ENCODE results near the gene SLC35B2.
A peak's percentile ranks its signal among the peaks of the same experiment; 100 is the strongest.

GRCh38 chr6:44254191-44255104 is 2.9 kb downstream of the SLC35B2 start:
- peak; percentile 27; the same call in 1 of the 2 replicates for TF ChIP-seq ELF1 (IDR thresholded peaks at IDR 0.05)
- TF ChIP-seq SIN3A (IDR thresholded peaks at IDR 0.05; ENCODE audit: borderline replicate concordance, low read depth, low read length), result no peak
- TF ChIP-seq EZH2phosphoT487 (IDR thresholded peaks at IDR 0.05; ENCODE audit: borderline replicate concordance, low read depth), result no peak
- TF ChIP-seq JUND (IDR thresholded peaks at IDR 0.05), result no peak; the same call in none of the 2 replicates
- TF ChIP-seq REST (IDR thresholded peaks at IDR 0.05; ENCODE audit: low read depth, low read length), result no peak
- no peak for TF ChIP-seq RXRA (IDR thresholded peaks at IDR 0.05; ENCODE audit: borderline replicate concordance, low read depth)
- no peak for TF ChIP-seq CTCF (IDR thresholded peaks at IDR 0.05)
- no peak for TF ChIP-seq TEAD4 (IDR thresholded peaks at IDR 0.05; ENCODE audit: borderline replicate concordance, insufficient read depth)
- no peak for TF ChIP-seq POLR2AphosphoS5 (IDR thresholded peaks at IDR 0.05; ENCODE audit: low read depth, low read length)
- no peak for TF ChIP-seq USF2 (IDR thresholded peaks at IDR 0.05; ENCODE audit: borderline replicate concordance, low read depth, low read length)
- no peak for TF ChIP-seq RFX5 (IDR thresholded peaks at IDR 0.05; ENCODE audit: low read length)
